Stimulated activated CD4-positive, alpha-beta T cell treated with anti-CD3 and anti-CD28 coated beads, Interleukin-2, amount 100 ng/mL, for 24 hours (primary cell): ENCODE results near the gene CCND1.
"Not testable (repeated sequence)": the region's sequence is repeated elsewhere in the genome, so short reads cannot be mapped to it uniquely, and the experiment has no call there.

Experiments
- DNase-seq, 2 donors: peaks; one replicate each; pipeline ENCODE4 v3.0.0-alpha.2; 2020

Gene CCND1

GRCh38 chr11:69694781-69695180 is 53.8 kb downstream of the CCND1 start:
- no peak for DNase-seq

GRCh38 chr11:69695581-69695980 is 54.6 kb downstream of the CCND1 start:
- DNase-seq: no peak

DNA sequence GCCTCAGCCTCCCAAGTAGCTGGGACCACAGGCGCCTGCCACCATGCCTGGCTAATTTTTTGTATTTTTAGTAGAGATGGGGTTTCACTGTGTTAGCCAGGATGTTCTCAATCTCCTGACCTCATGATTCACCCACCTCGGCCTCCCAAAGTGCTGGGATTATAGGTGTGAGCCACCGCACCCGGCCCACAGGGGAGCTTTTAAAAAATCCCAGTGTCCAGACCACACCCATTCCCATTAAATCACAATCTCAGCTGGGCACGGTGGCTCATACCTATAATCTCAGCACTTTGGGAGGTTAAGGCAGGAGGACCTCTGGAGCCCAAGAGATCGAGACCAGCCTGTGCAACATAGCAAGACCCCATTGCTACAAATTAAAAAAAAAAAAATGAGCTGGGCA is 55.0 kb downstream of the CCND1 start:
- not testable (repeated sequence) for DNase-seq

- DNase-seq: no peak
Observed at GRCh38 chr11:69696749-69697468, 56.0 kb downstream of the CCND1 start.

DNA sequence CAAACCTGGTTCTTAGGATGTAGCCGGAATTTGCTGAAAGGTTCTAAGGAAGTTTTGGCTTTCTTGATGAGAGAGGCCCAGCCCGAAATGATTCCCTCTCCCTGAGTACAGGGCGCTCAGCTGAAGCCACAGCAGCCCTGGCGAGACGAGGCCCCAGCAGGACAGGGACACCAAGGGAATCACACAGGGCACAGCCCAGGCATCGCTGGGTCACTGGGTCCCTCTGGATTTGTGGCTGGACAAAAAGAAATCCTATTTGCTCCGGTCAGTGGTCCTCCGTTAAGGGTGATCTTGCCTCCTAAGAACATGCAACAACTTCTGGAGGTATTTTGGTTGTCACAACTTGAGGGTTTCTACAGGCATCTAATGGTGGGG is 56.5 kb downstream of the CCND1 start:
- DNase-seq: no peak

DNA sequence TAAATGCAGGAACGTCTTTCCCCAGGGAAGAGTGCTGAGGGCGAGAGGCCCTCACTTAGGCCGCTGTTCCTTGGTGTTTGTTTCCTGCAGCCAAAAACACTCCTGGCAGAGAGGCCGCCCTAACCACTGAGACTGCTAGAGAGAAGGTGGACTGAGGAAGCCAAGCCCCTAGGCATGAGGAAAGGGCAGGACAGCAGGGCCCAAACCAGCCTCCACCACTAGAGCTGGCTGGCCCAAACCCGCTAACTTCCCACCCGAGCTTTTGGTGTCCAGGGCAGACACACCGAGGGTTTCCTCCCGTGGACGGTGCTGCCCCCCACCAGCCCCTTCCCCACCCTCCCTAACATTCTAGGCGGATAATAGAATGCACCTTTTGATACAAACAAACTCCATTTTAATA is 56.9 kb downstream of the CCND1 start:
- no peak for DNase-seq

DNA sequence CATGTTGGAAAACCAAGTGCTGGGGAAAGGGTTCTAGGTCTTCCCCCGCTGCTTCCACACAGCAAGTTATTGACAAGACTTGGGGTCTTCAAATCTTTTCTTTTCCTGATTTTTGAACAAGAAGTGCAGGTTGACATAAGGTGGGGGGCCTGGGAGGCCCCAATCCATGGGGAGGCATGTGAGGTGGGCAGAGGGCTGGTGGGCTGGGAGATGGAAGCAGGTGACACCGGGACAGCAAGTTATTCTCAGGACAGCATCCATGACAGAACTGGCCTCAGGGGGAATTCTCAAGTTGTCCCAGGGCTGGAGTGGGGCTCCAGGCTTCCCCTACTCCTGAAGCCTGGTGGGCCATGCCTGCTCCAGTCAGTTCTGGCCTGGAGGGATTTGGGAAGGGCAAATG is 57.4 kb downstream of the CCND1 start:
- no peak for DNase-seq

DNA sequence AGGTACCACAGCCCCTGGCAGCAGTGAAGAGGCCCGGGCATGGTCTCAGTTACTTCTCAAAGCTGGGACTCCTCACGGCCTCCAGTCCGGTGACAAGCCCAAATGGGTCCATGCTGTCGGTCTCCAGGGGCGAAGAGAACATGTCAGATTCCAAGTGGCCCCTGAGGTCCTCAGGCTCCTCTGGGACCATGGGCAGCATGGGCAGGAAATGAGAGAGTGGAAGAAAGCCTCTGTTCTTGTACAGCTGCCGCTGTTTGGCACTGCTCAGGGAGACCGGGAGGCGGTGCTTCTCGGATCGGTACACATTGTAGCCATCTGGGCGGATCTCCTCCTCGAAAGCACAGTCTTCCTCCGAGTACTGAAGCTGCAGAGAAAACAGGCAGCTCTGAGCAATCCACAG is 58.3 kb downstream of the CCND1 start:
- no peak for DNase-seq

- no peak for DNase-seq
Observed at GRCh38 chr11:69700278-69701140, 59.6 kb downstream of the CCND1 start.

DNA sequence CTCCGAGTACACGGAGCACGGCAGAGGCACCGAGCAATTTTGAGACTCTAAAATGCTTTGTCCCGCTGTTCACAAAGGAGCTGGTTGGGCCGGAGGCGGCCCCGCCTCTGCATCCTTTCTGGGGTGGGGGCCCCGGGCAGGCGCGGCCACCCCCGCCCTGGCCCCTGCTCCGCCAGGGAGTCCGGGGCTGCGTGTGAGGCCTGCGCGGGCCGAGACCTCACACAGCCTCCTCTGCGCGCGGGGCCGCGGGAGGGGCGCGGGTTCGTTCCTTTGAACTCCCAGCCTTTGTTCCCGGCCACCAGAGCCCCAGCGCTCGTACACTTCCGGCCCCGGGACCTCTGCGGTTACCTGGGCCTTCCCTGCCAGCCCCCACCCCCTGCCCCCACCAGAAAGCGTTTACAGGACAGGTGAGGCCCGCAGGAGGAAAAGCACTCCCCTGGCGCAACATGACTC is 61.3 kb downstream of the CCND1 start:
- DNase-seq: no peak

DNA sequence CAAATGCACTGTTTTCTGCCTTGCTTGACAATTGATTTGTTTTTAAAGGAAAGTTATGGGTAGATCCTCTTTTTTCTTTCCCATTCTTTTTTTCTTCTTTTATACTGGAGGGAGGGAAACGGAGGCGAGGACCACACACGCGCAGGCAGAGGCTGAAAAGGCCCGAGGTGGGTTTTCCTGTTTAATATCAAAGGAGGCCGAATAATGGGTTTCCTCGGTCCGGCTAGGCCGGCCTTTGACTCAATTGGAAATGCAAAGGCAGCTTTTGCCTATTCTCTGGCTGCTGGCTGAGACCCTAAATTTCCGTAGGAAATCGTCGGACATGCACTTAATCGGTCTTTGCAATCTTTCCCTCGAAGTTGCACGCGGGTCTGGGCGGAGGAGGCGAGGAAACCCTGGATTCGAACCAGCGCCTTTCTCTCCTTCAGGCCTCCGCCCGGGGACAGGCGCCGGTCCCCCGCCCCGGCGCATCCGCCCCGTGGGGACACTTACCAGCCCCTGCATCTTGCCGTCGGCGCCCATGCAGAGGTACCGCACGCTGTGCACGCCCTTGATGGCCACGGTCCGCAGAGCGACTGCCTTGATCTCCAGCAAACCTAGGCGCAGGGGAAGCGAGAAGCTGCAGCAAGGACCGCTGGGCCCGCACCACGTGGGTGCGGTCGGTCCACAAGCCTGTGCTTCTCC is 62.0 kb downstream of the CCND1 start:
- no peak for DNase-seq

DNA sequence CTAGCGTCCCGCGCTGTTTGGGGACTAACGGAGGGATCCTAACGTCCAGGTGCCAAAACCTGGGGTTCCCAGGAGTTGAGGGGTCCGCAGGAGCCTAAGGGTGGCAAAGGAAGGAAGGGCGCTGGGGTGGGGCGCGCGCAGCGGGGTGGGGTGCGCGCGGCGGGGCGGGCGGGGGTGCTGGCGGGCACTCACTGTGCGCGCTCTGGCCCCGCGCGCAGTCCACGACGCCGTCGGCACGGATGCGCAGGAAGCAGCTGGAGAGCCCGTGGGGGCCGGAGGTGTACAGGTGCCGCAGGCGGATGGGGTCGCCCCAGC is 62.5 kb downstream of the CCND1 start:
- DNase-seq: no peak
